Neural crest cell (in vitro differentiated cells): ENCODE measurements around the gene HOXC9. TPM values are rescaled to one million over a fixed set of nuclear protein-coding genes. Genes with fewer than 3 reads are reported as not detected.

ENCODE experiments used
- DNase-seq: peaks from one replicate; pipeline ENCODE4 v3.0.0; 2021; ENCODE audit warnings: low read depth, mixed read lengths, low spot score
- H3K27ac Mint-ChIP-seq: one replicate; pipeline ENCODE4 v1.8.0; 2021; ENCODE audit warnings: mild to moderate bottlenecking, mixed read lengths; ENCODE audit not compliant: unreplicated experiment
- H3K27me3 Mint-ChIP-seq: 2 replicates; pipeline ENCODE4 v1.8.0; 2021; ENCODE audit warnings: low read depth, mild to moderate bottlenecking, mixed read lengths
- H3K36me3 Mint-ChIP-seq: 2 replicates; pipeline ENCODE4 v1.8.0; 2021; ENCODE audit warnings: low read depth, mild to moderate bottlenecking, mixed read lengths
- H3K4me1 Mint-ChIP-seq: 2 replicates; pipeline ENCODE4 v1.8.0; 2021; ENCODE audit warnings: mixed read lengths
- H3K4me3 Mint-ChIP-seq: one replicate; pipeline ENCODE4 v1.8.0; 2021; ENCODE audit warnings: mild to moderate bottlenecking, mixed read lengths
- H3K9me3 Mint-ChIP-seq: 2 replicates; pipeline ENCODE4 v1.8.0; 2021; ENCODE audit warnings: mixed read lengths
- total RNA-seq: library from RNA; stranded (reverse); gene quantifications from 2 replicates; pipeline ENCODE4 v1.2.1, GENCODE V29; 2021
- TF ChIP-seq, protein P1 (sequence below): fragments of 200-600 bp; sonication (generic); conservative IDR thresholded peaks from 2 replicates; pipeline ENCODE4 v1.5.0; 2021; ENCODE audit warnings: antibody characterized with exemption, mild to moderate bottlenecking

Gene HOXC9
- total RNA-seq, 1 donor from 2014 or later = 6.3 TPM

DNA sequence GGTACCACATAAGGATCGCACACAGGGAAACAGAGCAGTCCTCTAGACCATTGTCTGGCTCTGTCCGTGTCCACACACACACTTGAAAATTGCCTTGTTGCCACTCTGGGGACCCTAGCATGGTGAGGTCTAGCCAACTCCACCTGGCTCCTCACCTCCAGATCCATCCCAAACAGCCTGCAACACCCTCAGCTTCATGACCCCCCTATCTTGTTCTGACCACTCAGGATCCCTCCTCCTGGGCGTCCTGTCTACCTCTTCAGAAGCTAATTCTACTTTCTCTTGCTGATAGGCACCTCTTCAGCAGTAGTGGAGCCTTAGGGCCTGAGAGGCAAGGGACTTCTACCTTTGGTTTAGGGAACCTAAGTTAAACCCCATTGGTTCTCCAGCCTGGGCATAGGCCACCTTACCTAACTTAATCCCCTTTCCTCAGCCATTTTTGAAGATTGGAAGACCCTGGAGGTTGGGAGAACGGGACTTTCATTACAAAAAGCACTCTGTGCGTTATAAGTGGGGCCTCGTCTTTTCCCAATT, 32.2 kb downstream of the HOXC9 start:
- DNase-seq = no peak
- H3K36me3 Mint-ChIP-seq = peaks cover 6% of the 10 kb centered on the region
- no peaks in the 10 kb centered on the region for H3K9me3 Mint-ChIP-seq
- no peak overlapping the region for H3K27ac Mint-ChIP-seq
- peak overlapping the region; percentile 88 for H3K4me3 Mint-ChIP-seq
- TF ChIP-seq, protein P1, sequence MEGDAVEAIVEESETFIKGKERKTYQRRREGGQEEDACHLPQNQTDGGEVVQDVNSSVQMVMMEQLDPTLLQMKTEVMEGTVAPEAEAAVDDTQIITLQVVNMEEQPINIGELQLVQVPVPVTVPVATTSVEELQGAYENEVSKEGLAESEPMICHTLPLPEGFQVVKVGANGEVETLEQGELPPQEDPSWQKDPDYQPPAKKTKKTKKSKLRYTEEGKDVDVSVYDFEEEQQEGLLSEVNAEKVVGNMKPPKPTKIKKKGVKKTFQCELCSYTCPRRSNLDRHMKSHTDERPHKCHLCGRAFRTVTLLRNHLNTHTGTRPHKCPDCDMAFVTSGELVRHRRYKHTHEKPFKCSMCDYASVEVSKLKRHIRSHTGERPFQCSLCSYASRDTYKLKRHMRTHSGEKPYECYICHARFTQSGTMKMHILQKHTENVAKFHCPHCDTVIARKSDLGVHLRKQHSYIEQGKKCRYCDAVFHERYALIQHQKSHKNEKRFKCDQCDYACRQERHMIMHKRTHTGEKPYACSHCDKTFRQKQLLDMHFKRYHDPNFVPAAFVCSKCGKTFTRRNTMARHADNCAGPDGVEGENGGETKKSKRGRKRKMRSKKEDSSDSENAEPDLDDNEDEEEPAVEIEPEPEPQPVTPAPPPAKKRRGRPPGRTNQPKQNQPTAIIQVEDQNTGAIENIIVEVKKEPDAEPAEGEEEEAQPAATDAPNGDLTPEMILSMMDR = no peak
- peaks cover 4% of the 10 kb centered on the region for H3K4me1 Mint-ChIP-seq
- H3K27me3 Mint-ChIP-seq = peaks cover 97% of the 10 kb centered on the region

GRCh38 chr12:54032627-54033100, 32.7 kb downstream of the HOXC9 start, which contains the start of gene HOXC5:
Gene HOXC5, plus strand, starts transcription at chr12:54033050. Its CDS starts 73 bp downstream, at chr12:54033123.
- H3K36me3 Mint-ChIP-seq = peaks cover 6% of the 10 kb centered on the region
- TF ChIP-seq, protein P1 = peak; percentile 97
- H3K9me3 Mint-ChIP-seq = no peaks in the 10 kb centered on the region
- peak within 1 kb of the TSS; percentile 73 for H3K27ac Mint-ChIP-seq
- peaks cover 97% of the 10 kb centered on the region for H3K27me3 Mint-ChIP-seq
- H3K4me1 Mint-ChIP-seq = no peaks in the 10 kb centered on the region
- DNase-seq = peak; percentile 81
- peak within 1 kb of the TSS; percentile 88 for H3K4me3 Mint-ChIP-seq

- Mint-ChIP-seq H3K4me1 (no peaks in the 10 kb centered on the region), H3K27me3 (peaks cover 97% of the 10 kb centered on the region), H3K36me3 (peaks cover 6% of the 10 kb centered on the region), H3K27ac (peak overlapping the region; percentile 73), H3K4me3 (peak overlapping the region; percentile 88), H3K9me3 (no peaks in the 10 kb centered on the region)
- TF ChIP-seq, protein P1 = no peak
- no peak for DNase-seq
These were observed 33.4 kb downstream of the HOXC9 start for GRCh38 chr12:54033106-54033979.

DNA sequence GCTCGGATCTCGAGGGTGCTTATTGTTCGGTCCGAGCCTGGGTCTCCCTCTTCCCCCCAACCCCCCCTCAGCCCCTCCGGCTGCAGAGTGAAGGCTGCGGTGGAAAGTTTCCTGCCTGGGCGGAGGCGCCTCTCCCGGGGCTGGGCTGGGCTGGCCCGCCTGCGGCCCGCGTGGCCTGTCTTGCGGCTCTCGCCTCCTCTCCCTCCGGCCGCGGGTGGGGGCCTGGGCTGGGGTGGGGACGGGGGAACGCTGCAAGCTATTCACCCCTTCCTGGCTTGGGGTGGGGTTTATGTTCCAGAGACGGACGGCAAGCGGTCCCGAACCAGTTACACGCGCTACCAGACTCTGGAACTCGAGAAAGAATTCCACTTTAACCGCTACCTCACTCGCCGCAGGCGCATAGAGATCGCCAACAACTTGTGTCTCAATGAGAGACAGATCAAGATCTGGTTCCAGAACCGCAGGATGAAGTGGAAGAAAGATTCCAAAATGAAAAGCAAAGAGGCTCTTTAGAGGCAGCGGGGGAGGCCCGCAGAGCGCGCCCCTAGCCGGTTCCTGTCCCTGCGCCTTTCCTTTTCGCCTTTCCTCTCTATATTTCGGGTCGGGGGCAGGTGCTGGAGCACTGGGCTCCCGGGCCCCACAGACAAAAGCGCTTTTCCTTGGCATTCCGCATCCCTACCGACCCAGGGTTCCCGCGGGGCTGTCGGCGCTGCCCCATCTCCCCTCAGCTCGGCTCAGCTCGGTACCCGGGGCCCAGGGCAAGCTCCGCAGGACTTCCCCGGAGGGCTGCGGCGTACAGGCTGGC, 34.2 kb downstream of the HOXC9 start:
- DNase-seq = no peak
- H3K27ac Mint-ChIP-seq = no peak overlapping the region
- H3K4me1 Mint-ChIP-seq = no peaks in the 10 kb centered on the region
- peaks cover 6% of the 10 kb centered on the region for H3K36me3 Mint-ChIP-seq
- TF ChIP-seq, protein P1 = no peak
- H3K27me3 Mint-ChIP-seq = peaks cover 97% of the 10 kb centered on the region
- no peaks in the 10 kb centered on the region for H3K9me3 Mint-ChIP-seq
- peak overlapping the region; percentile 73 for H3K4me3 Mint-ChIP-seq

DNA sequence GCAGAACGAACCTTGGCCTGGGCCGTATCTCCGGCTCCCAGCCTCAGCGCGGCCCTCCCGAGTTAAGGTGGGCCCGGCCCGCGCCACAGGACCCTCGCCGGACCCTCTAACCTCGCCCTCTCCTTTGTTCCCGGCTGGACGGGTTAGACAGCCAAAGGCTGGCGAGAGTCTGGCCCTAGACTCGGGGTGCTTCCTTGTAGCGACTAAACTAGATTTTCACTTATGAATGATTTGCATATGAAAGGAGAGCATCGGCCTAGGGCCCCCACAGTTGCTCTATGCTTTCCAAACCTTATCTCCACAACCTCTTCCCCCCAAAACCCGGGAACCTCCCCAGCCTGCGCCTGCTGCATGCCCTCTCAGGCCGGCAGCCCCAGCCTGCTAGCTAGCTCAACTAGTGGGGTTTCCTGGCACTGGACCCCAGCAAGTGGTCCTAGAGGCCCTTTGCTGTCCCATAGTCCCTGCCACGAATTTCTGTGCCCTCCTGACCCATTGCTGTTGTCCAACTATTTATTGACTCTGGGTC, 34.9 kb downstream of the HOXC9 start:
- H3K4me3 Mint-ChIP-seq = peak overlapping the region; percentile 75
- H3K27me3 Mint-ChIP-seq = peaks cover 97% of the 10 kb centered on the region
- H3K36me3 Mint-ChIP-seq = peaks cover 3% of the 10 kb centered on the region
- H3K4me1 Mint-ChIP-seq = peaks cover under 1% of the 10 kb centered on the region
- no peaks in the 10 kb centered on the region for H3K9me3 Mint-ChIP-seq
- no peak for DNase-seq
- H3K27ac Mint-ChIP-seq = no peak overlapping the region
- TF ChIP-seq, protein P1 = no peak
